HUES6 (cell line): ENCODE data around the gene TMEM176B.

Experiments
- H3K27ac ChIP-seq: 2 replicates; pipeline ENCODE4 v1.7.0; 2013; ENCODE audit warnings: low read depth, mild to moderate bottlenecking, low read length, inconsistent platforms
- H3K27me3 ChIP-seq: 2 replicates; pipeline ENCODE4 v1.6.1; 2013; ENCODE audit warnings: low read length; ENCODE audit not compliant: control insufficient read depth, insufficient read depth
- H3K36me3 ChIP-seq: 2 replicates; pipeline ENCODE4 v1.6.1; 2013; ENCODE audit warnings: low read length; ENCODE audit not compliant: control insufficient read depth, insufficient read depth
- H3K4me1 ChIP-seq: 2 replicates; pipeline ENCODE4 v1.6.1; 2013; ENCODE audit warnings: low read length; ENCODE audit not compliant: control insufficient read depth, insufficient read depth
- H3K4me3 ChIP-seq: 2 replicates; pipeline ENCODE4 v1.5.1; 2013; ENCODE audit warnings: low read depth, low read length
- H3K9ac ChIP-seq: one replicate; pipeline ENCODE4 v1.6.1; 2013; ENCODE audit warnings: mild to moderate bottlenecking, low read length
- H3K9me3 ChIP-seq: 2 replicates; pipeline ENCODE4 v1.6.1; 2013; ENCODE audit warnings: low read depth, low read length; ENCODE audit not compliant: control insufficient read depth, insufficient read depth

The TMEM176B gene

DNA sequence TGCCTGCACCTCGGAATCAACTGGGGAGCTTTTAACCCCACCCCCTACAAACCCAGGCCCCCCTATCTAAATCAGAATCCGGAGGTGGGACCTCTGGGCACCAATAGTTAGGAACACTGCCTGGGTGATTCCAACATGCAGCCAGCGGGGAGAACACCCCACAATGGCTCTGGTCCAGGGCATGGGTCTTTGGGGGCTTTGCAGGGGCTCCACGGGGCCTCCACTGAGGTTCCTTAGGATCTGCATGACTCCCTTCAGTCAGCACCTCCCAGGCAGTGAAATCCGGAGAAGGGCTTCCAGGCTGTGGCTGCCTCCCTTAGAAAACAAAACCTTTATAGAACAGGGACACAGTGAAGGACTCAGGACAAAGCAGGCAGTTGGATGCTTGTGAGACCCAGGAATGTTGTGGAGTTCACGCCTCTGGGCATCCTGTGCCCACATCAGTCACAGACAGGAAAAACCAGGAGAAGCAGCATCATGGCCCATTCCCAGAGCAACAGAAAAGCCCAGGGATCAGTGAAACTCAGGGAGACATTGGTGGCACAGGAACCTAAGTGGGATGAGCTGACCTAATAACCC lies 35.6 kb upstream of the TMEM176B start:
- no peak overlapping the region for H3K4me3 ChIP-seq
- no peak overlapping the region for H3K9ac ChIP-seq
- H3K27me3 ChIP-seq = peaks cover 18% of the 10 kb centered on the region
- no peaks in the 10 kb centered on the region for H3K36me3 ChIP-seq
- H3K27ac ChIP-seq = no peak overlapping the region
- no peaks in the 10 kb centered on the region for H3K9me3 ChIP-seq
- no peaks in the 10 kb centered on the region for H3K4me1 ChIP-seq

DNA sequence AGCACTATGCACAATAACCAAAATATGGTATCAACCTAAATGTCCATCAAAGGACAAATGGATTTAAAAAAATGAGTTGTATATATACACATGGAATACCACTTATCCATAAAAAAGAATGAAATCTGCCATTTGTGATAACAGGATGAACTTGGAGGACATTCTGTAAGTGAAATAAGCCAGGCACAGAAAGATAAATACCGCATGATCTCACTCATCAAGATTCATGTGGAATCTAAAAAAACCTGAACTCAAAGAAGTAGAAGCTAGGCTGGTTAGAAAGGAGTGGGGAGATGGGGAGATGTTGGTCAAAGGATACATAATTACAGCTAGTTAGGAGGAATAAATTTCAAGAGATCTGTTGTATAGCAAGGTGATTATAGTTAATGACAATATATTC lies 34.9 kb upstream of the TMEM176B start:
- peaks cover 18% of the 10 kb centered on the region for H3K27me3 ChIP-seq
- no peak overlapping the region for H3K27ac ChIP-seq
- H3K4me3 ChIP-seq = no peak overlapping the region
- no peaks in the 10 kb centered on the region for H3K4me1 ChIP-seq
- no peaks in the 10 kb centered on the region for H3K9me3 ChIP-seq
- H3K9ac ChIP-seq = no peak overlapping the region
- no peaks in the 10 kb centered on the region for H3K36me3 ChIP-seq

DNA sequence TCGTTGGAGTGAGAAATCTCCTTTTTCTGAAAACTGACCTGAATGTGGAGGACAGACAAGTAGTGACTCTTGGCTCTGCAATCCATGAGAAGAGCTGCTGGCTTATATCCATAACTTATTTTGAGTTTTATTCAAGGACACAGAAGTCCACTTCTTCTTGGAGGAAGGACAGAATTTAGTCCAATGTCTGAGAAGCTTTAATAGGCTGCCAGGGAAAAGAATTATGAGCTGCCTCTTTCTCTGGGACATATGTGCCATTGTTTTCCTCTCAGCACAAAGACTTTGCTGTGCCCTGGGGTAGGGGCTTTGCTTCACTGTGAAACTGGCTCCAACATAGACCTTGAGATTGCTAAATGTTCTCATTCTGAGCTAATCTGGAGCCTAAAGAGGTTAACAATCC lies 31.7 kb upstream of the TMEM176B start:
- no peaks in the 10 kb centered on the region for H3K36me3 ChIP-seq
- H3K27me3 ChIP-seq = peaks cover 26% of the 10 kb centered on the region
- H3K4me3 ChIP-seq = no peak overlapping the region
- no peaks in the 10 kb centered on the region for H3K9me3 ChIP-seq
- H3K4me1 ChIP-seq = no peaks in the 10 kb centered on the region
- H3K9ac ChIP-seq = no peak overlapping the region
- H3K27ac ChIP-seq = no peak overlapping the region

GRCh38 chr7:150830937-150831336 lies 30.8 kb upstream of the TMEM176B start:
- Histone ChIP-seq H3K36me3 (no peaks in the 10 kb centered on the region), H3K9ac (no peak overlapping the region), H3K27me3 (peaks cover 22% of the 10 kb centered on the region), H3K27ac (no peak overlapping the region), H3K4me3 (no peak overlapping the region), H3K4me1 (no peaks in the 10 kb centered on the region), H3K9me3 (no peaks in the 10 kb centered on the region)

DNA sequence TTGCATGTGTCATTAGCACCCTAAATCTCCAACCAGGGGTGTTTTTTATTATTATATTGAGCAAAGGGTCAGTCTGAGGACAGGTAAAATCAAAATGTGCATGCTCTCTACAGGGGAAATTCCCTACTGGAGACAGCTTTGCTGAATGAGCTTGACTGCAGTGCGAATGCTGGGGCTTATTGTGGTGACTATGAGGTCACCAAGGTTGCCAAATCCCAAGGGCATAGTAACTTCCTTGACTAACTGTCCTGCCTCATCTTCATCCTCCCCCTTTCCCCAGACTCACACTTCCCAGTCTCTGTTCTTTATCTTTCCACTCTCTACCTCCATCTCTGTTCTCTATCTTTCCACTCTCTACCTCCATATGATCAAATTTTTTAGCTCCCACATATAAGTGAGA lies 29.3 kb upstream of the TMEM176B start:
- no peaks in the 10 kb centered on the region for H3K36me3 ChIP-seq
- H3K27me3 ChIP-seq = peaks cover 21% of the 10 kb centered on the region

GRCh38 chr7:150828384-150828783 lies 28.2 kb upstream of the TMEM176B start:
- no peaks in the 10 kb centered on the region for H3K9me3 ChIP-seq
- no peak overlapping the region for H3K27ac ChIP-seq
- no peaks in the 10 kb centered on the region for H3K4me1 ChIP-seq
- no peak overlapping the region for H3K9ac ChIP-seq
- H3K4me3 ChIP-seq = no peak overlapping the region
- H3K27me3 ChIP-seq = peaks cover 21% of the 10 kb centered on the region
- no peaks in the 10 kb centered on the region for H3K36me3 ChIP-seq

More for the DNA sequence above, 29.3 kb upstream of the TMEM176B start:
- no peaks in the 10 kb centered on the region for H3K9me3 ChIP-seq
- H3K4me3 ChIP-seq = no peak overlapping the region
- no peaks in the 10 kb centered on the region for H3K4me1 ChIP-seq
- no peak overlapping the region for H3K9ac ChIP-seq
- H3K27ac ChIP-seq = no peak overlapping the region

- Histone ChIP-seq H3K27me3 (peaks cover 16% of the 10 kb centered on the region), H3K9me3 (0 out of 2 replicates have a peak, but pooled peaks cover 2% of the 10 kb centered on the region), H3K4me3 (no peak overlapping the region), H3K9ac (no peak overlapping the region), H3K36me3 (no peaks in the 10 kb centered on the region), H3K4me1 (no peaks in the 10 kb centered on the region), H3K27ac (no peak overlapping the region)
Measured at GRCh38 chr7:150826061-150826849, 26.1 kb upstream of the TMEM176B start.

GRCh38 chr7:150824379-150825177 lies 24.4 kb upstream of the TMEM176B start:
- Histone ChIP-seq H3K27ac (no peak overlapping the region), H3K4me3 (no peak overlapping the region), H3K9ac (no peak overlapping the region), H3K27me3 (peaks cover 16% of the 10 kb centered on the region), H3K36me3 (no peaks in the 10 kb centered on the region), H3K9me3 (0 out of 2 replicates have a peak, but pooled peaks cover 2% of the 10 kb centered on the region), H3K4me1 (no peaks in the 10 kb centered on the region)

GRCh38 chr7:150823484-150824126 lies 23.4 kb upstream of the TMEM176B start:
- peaks cover 16% of the 10 kb centered on the region for H3K27me3 ChIP-seq
- H3K9ac ChIP-seq = no peak overlapping the region
- no peaks in the 10 kb centered on the region for H3K36me3 ChIP-seq
- H3K4me3 ChIP-seq = no peak overlapping the region
- H3K4me1 ChIP-seq = no peaks in the 10 kb centered on the region
- H3K27ac ChIP-seq = no peak overlapping the region
- 0 out of 2 replicates have a peak, but pooled peaks cover 2% of the 10 kb centered on the region for H3K9me3 ChIP-seq

GRCh38 chr7:150823043-150823442 lies 22.9 kb upstream of the TMEM176B start:
- Histone ChIP-seq H3K27ac (no peak overlapping the region), H3K4me1 (no peaks in the 10 kb centered on the region), H3K4me3 (no peak overlapping the region), H3K27me3 (peaks cover 14% of the 10 kb centered on the region), H3K9me3 (0 out of 2 replicates have a peak, but pooled peaks cover 2% of the 10 kb centered on the region), H3K9ac (no peak overlapping the region), H3K36me3 (no peaks in the 10 kb centered on the region)
